MG63 (cell line): ENCODE results near the gene COPZ1. TPM values are rescaled to one million over a fixed set of nuclear protein-coding genes. Genes with fewer than 3 reads are reported as not detected.

Experiments
- DNase-seq: peaks from one replicate; pipeline ENCODE4 v3.0.0-alpha.2; 2020
- H3K27me3 ChIP-seq: fragments of 250-450 bp; sonication (Bioruptor Pico); 2 replicates; pipeline ENCODE4 v1.5.1; 2020; ENCODE audit warnings: mild to moderate bottlenecking, moderate library complexity
- H3K36me3 ChIP-seq: fragments of 250-450 bp; sonication (Bioruptor Pico); 2 replicates; pipeline ENCODE4 v1.5.1; 2020; ENCODE audit warnings: mild to moderate bottlenecking, moderate library complexity
- H3K4me3 ChIP-seq: fragments of 250-450 bp; sonication (Bioruptor Pico); 2 replicates; pipeline ENCODE4 v1.5.1; 2020; ENCODE audit warnings: mild to moderate bottlenecking, moderate library complexity
- H3K9me3 ChIP-seq: fragments of 250-450 bp; sonication (Bioruptor Pico); 2 replicates; pipeline ENCODE4 v1.5.1; 2020; ENCODE audit warnings: mild to moderate bottlenecking, moderate library complexity
- total RNA-seq: library from RNA; depleted of rRNA; stranded (reverse); fragments of >200 nt; shearing (Covaris generic); gene quantifications from 2 replicates; pipeline ENCODE4 v1.2.3, GENCODE V29; 2014; ENCODE audit warnings: low replicate concordance

The COPZ1 gene
- total RNA-seq, 1 experiment from 2014 or later: 243 TPM

DNA sequence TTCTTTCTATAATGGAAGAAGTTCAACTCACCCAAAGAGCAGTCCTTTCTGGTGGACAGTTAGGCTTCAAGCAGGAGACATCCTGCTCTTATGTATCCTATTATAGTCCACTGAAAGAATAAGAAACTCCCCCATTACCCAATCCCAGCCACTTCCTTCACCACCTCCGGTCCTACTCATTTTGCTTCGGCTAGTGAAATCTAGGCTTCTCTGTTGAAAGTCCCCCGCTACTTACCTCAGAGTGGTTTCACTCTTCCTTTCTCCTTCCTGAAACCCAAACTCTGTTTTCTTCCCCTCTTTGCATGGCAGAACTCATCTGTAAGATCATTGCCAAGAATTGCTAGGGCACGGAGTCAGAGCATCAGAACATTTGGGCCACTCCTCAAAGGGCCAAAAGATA, 39.5 kb downstream of the COPZ1 start, which contains the start of gene GPR84:
Gene GPR84, minus strand, starts transcription at position 74 of the 400 bp plus-strand sequence. CDS start 635 bp downstream, outside the sequence.
- Histone ChIP-seq H3K4me3 (no peak within 1 kb of the TSS), H3K36me3 (no peaks in the 10 kb centered on the region), H3K27me3 (no peaks in the 10 kb centered on the region), H3K9me3 (no peaks in the 10 kb centered on the region)
- DNase-seq: no peak

- no peak overlapping the region for H3K4me3 ChIP-seq
- DNase-seq: no peak
- no peaks in the 10 kb centered on the region for H3K9me3 ChIP-seq
- H3K36me3 ChIP-seq: 0 out of 2 replicates have a peak, but pooled peaks cover 2% of the 10 kb centered on the region
- no peaks in the 10 kb centered on the region for H3K27me3 ChIP-seq
Measured at GRCh38 chr12:54368025-54368708, 43.2 kb downstream of the COPZ1 start.

DNA sequence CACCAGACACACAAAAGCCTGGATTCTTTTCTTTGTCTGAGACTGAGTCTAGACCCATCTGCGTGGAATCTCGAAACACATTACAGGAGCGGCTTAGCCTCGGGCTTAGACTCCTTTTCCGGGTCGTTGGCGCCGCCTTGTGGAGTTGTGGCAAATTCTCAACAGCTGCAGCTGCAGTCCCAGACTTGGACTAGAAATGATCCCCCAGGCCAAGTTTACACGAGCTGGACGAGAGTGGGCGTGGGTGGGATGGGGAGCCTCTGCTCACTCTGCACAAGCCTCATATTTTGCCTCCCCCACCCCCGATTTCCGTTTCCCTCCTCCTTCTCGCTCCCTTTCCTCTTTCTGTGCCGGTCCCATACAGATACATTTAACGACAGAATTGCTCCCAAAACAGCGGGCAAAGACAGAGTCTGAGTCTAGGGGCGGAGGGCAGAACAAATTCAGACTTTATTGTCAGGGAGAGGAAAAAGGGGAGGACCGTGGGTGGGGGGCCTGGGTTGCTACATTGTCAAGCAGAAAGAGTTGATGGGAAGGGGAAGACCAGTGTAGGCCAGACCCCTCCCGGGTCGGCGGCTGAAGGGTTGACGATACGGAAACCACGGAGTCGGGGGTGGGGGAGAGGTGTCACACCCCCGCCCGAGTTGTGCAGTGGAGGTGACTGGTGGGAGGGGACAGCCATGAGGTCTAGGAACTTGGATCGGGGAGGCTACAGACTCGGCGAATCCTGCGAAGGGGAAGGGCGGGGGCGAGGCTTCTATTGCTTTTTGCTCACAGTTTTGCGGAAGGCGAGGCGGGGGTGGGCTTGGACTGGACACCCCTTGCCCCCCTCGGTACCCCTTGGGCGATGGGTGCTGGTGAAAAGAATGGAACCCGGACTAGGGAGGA, 44.0 kb downstream of the COPZ1 start:
- Histone ChIP-seq H3K36me3 (0 out of 2 replicates have a peak, but pooled peaks cover 2% of the 10 kb centered on the region), H3K9me3 (no peaks in the 10 kb centered on the region), H3K4me3 (no peak overlapping the region), H3K27me3 (no peaks in the 10 kb centered on the region)
- peak; percentile 84 for DNase-seq

DNA sequence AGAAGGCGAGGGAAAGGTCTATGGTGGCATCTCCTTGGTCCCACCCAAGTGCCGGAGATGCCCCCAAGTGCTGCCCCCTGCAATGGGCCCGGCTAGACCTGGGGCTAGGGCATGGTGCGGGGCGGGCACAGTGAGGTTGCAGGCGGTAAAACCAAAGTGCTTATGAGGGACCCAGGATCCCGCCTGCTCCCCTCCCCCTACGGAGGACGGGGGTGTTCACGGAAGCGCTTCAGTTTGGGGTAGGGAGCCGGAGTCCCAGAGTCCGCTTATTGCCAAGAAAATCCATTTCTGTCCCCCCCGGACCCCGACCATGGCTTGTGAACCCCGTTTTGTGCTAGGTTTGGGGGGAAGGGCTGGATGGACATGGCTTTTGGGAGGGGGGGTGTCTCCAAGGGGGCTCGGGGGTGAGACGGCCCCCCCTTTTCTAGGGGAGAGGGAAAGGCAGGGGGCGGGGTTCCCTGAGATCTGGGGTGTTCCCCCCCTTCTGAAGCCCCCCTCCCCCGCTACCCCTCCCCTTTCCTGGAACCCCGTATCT, 44.7 kb downstream of the COPZ1 start:
- Histone ChIP-seq H3K36me3 (0 out of 2 replicates have a peak, but pooled peaks cover 2% of the 10 kb centered on the region), H3K4me3 (peak overlapping the region; percentile 38; the same call in 1 of the 2 replicates), H3K9me3 (no peaks in the 10 kb centered on the region), H3K27me3 (no peaks in the 10 kb centered on the region)
- no peak for DNase-seq

GRCh38 chr12:54370171-54370730, 45.3 kb downstream of the COPZ1 start:
- DNase-seq: peak; percentile 85
- H3K27me3 ChIP-seq: no peaks in the 10 kb centered on the region
- H3K4me3 ChIP-seq: peak overlapping the region; percentile 38
- no peaks in the 10 kb centered on the region for H3K9me3 ChIP-seq
- 0 out of 2 replicates have a peak, but pooled peaks cover 2% of the 10 kb centered on the region for H3K36me3 ChIP-seq

- no peak overlapping the region for H3K4me3 ChIP-seq
Measured at GRCh38 chr12:54371328-54372112, 46.6 kb downstream of the COPZ1 start.

GRCh38 chr12:54372113-54372806, 47.3 kb downstream of the COPZ1 start:
- Histone ChIP-seq H3K4me3 (no peak overlapping the region), H3K9me3 (no peaks in the 10 kb centered on the region), H3K36me3 (0 out of 2 replicates have a peak, but pooled peaks cover 2% of the 10 kb centered on the region), H3K27me3 (no peaks in the 10 kb centered on the region)
- no peak for DNase-seq

More at GRCh38 chr12:54371328-54372112, 46.6 kb downstream of the COPZ1 start:
- no peaks in the 10 kb centered on the region for H3K27me3 ChIP-seq
- H3K36me3 ChIP-seq: 0 out of 2 replicates have a peak, but pooled peaks cover 2% of the 10 kb centered on the region
- H3K9me3 ChIP-seq: no peaks in the 10 kb centered on the region
- peak; percentile 75 for DNase-seq

DNA sequence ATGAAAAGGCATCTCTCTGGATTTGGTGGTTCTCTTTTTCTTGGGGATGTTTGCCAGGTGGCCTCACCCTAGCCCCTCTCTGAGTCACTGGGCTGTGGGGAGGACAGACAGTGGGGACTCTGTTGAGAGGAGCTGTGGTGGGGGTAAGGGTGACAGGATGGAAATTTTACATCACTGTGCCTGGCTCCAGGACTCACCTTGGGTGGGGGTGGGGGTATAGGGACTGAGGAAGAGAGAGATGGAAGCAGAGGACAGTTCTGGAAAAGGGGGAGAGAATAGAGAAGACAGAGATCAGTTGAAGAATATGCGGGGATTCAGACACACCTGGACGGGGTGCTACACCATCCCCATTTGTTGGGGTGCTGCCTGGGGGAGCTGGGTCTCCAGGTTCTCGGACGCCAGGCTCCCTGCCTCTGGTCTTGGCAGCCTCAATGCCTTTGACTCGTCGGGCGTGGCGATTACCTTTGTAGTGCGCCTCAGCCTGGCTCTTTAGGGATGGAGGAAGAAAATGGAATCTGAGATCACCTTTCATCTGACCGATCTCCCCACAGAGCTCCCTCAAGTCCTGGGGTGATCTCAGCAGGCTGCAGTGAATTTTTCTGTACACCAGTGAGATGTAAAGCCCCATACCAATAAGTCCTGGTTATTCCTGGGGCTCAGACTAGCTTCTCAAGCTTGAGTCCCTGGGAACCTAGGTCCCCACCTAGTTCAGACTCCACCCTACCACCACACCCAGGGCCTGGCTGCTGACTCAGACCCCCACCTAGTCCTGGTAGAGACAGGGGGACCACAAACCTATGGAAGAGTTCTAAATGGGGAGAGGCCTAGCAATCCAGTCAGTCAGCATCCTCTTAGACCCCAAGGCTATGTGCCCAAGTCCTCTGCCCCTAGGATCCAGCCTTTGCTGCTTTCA, 49.0 kb downstream of the COPZ1 start:
- no peaks in the 10 kb centered on the region for H3K9me3 ChIP-seq
- no peaks in the 10 kb centered on the region for H3K27me3 ChIP-seq
- DNase-seq: no peak
- H3K36me3 ChIP-seq: 0 out of 2 replicates have a peak, but pooled peaks cover 2% of the 10 kb centered on the region
- H3K4me3 ChIP-seq: no peak overlapping the region

GRCh38 chr12:54374562-54375258, 49.8 kb downstream of the COPZ1 start:
- Histone ChIP-seq H3K4me3 (no peak overlapping the region), H3K36me3 (0 out of 2 replicates have a peak, but pooled peaks cover 2% of the 10 kb centered on the region), H3K9me3 (no peaks in the 10 kb centered on the region), H3K27me3 (no peaks in the 10 kb centered on the region)
- DNase-seq: no peak

- Histone ChIP-seq H3K9me3 (no peaks in the 10 kb centered on the region), H3K4me3 (no peak overlapping the region), H3K36me3 (0 out of 2 replicates have a peak, but pooled peaks cover 2% of the 10 kb centered on the region), H3K27me3 (no peaks in the 10 kb centered on the region)
- no peak for DNase-seq
Measured at GRCh38 chr12:54375259-54375579, 50.3 kb downstream of the COPZ1 start.

GRCh38 chr12:54376596-54376995, 51.7 kb downstream of the COPZ1 start:
- Histone ChIP-seq H3K4me3 (no peak overlapping the region), H3K36me3 (no peaks in the 10 kb centered on the region), H3K9me3 (no peaks in the 10 kb centered on the region), H3K27me3 (no peaks in the 10 kb centered on the region)
- no peak for DNase-seq

- H3K27me3 ChIP-seq: no peaks in the 10 kb centered on the region
- H3K36me3 ChIP-seq: no peaks in the 10 kb centered on the region
- no peak for DNase-seq
- H3K9me3 ChIP-seq: no peaks in the 10 kb centered on the region
- no peak overlapping the region for H3K4me3 ChIP-seq
Measured at GRCh38 chr12:54377007-54377406, 52.1 kb downstream of the COPZ1 start.

DNA sequence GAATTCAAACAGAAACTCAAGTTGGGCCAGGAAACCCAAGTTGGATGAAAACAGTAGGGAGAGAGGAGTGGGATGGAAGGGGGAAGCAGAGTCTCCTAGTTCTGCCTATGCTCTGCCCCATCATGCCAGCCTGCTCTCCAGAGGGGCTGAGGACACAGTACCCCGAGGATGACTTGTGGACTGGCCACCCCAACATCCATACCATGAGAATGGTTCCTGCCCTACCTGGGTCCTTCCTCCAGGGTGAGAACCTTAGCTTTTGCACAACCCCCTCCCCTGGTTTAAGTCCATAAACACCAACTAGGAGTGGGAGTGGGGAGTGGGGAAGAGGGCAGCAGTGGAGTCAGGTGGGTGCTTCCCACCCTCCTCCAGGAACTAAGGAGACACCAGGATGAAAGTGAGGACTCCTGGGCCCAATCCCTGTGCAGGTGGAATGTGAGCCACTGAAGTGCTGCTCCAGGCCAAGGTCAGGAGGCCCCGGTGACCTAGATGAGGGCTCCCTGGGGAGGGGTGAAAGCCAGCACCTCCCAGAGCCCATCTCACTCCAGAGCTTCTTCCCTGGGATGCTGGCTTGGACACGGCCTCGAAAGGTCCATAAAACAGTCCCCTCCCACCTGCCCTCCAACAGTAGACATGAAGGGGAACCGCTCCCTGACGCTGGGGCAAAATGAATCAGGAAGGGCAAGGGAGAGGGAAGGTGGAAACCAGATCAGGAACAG, 53.0 kb downstream of the COPZ1 start:
- no peak for DNase-seq
- H3K36me3 ChIP-seq: no peaks in the 10 kb centered on the region
- no peaks in the 10 kb centered on the region for H3K27me3 ChIP-seq
- H3K4me3 ChIP-seq: no peak overlapping the region
- H3K9me3 ChIP-seq: no peaks in the 10 kb centered on the region
